Suprapubic skin (tissue), 4 donors: ENCODE measurements around the gene IGFN1. TPM values are rescaled to one million over a fixed set of nuclear protein-coding genes. Genes with fewer than 3 reads are reported as not detected.
A peak's percentile ranks its signal among the peaks of the same experiment; 100 is the strongest.
"Not testable (repeated sequence)": the region's sequence is repeated elsewhere in the genome, so short reads cannot be mapped to it uniquely, and the experiment has no call there.

Experiments
- DNase-seq, 2 donors: peaks; one replicate each; pipeline ENCODE4 v3.0.0-alpha.2; 2019; ENCODE audit warnings: low spot score in 2 of 2
- H3K27ac ChIP-seq: fragments of 200-600 bp; sonication (generic); one replicate; pipeline ENCODE4 v1.5.1; 2019
- H3K27me3 ChIP-seq: fragments of 200-600 bp; sonication (generic); one replicate; pipeline ENCODE4 v1.5.1; 2019
- H3K36me3 ChIP-seq: fragments of 200-600 bp; sonication (generic); one replicate; pipeline ENCODE4 v1.5.1; 2019
- H3K4me1 ChIP-seq: fragments of 200-600 bp; sonication (generic); one replicate; pipeline ENCODE4 v1.5.1; 2019
- H3K4me3 ChIP-seq: fragments of 200-600 bp; sonication (generic); one replicate; pipeline ENCODE4 v1.5.1; 2019; ENCODE audit warnings: mild to moderate bottlenecking
- H3K9me3 ChIP-seq: fragments of 200-600 bp; sonication (generic); one replicate; pipeline ENCODE4 v1.5.1; 2019
- CTCF ChIP-seq, 2 donors: fragments of 200-600 bp in 1 of 2; fragments of 450-650 bp in 1 of 2; sonication (generic) in 1 of 2; IDR thresholded peaks; one replicate each; pipeline ENCODE4 v1.5.1; 2016 to 2019; ENCODE audit warnings: antibody characterized with exemption in 2 of 2, mild to moderate bottlenecking in 1 of 2, moderate library complexity in 1 of 2
- EP300 ChIP-seq: sonication (generic); formaldehyde crosslinking; IDR thresholded peaks from one replicate; pipeline ENCODE4 v1.6.1; 2017; ENCODE audit warnings: antibody characterized with exemption
- POLR2A ChIP-seq, 2 donors: fragments of 450-650 bp; IDR thresholded peaks; one replicate each; pipeline ENCODE4 v1.6.1; 2017; ENCODE audit warnings: antibody characterized with exemption in 2 of 2, mild to moderate bottlenecking in 2 of 2, moderate library complexity in 2 of 2
- WGBS: methylation state at CpG from one replicate; pipeline ENCODE4 v1.1.5; 2018; 5-methylcytosine and 5-hydroxymethylcytosine counted together
- total RNA-seq, 4 donors: library from RNA; depleted of rRNA; stranded (reverse); fragments of >200 nt; gene quantifications; one replicate each; pipeline ENCODE4 v1.1.0, GENCODE V29; 2016

The IGFN1 gene
- total RNA-seq, 4 donors from 2014 or later = 0.13 to 0.57 TPM; not detected in 2

- H3K4me3 ChIP-seq = no peak overlapping the region
- 90% methylated on average over 3 of the region's 3 CpGs for WGBS
- TF ChIP-seq CTCF (IDR thresholded peaks at IDR 0.05) = no peak
These were observed 34.3 kb upstream of the IGFN1 start for GRCh38 chr1:201156346-201156745.

GRCh38 chr1:201156819-201157218 is 33.8 kb upstream of the IGFN1 start:
- DNase-seq = no peak
- Histone ChIP-seq H3K4me3 (no peak overlapping the region), H3K36me3 (no peaks in the 10 kb centered on the region), H3K9me3 (no peaks in the 10 kb centered on the region), H3K27ac (no peak overlapping the region), H3K4me1 (peaks cover 22% of the 10 kb centered on the region), H3K27me3 (no peaks in the 10 kb centered on the region)
- no peak for TF ChIP-seq CTCF (IDR thresholded peaks at IDR 0.05)
- TF ChIP-seq EP300 = no peak
- no peak for TF ChIP-seq POLR2A (IDR thresholded peaks at IDR 0.05)

More at GRCh38 chr1:201156346-201156745, 34.3 kb upstream of the IGFN1 start:
- H3K36me3 ChIP-seq = no peaks in the 10 kb centered on the region
- H3K9me3 ChIP-seq = no peaks in the 10 kb centered on the region
- H3K27ac ChIP-seq = no peak overlapping the region
- peak in 1 of 2 donors; percentile 11 for DNase-seq
- H3K27me3 ChIP-seq = no peaks in the 10 kb centered on the region
- H3K4me1 ChIP-seq = peaks cover 22% of the 10 kb centered on the region

- no peak overlapping the region for H3K27ac ChIP-seq
- DNase-seq = peak in 1 of 2 donors; percentile 3
- H3K9me3 ChIP-seq = no peaks in the 10 kb centered on the region
- peaks cover 17% of the 10 kb centered on the region for H3K4me1 ChIP-seq
- H3K27me3 ChIP-seq = no peaks in the 10 kb centered on the region
- TF ChIP-seq EP300 (no peak), CTCF (IDR thresholded peaks at IDR 0.05) (no peak)
- no peak overlapping the region for H3K4me3 ChIP-seq
- WGBS = 100% methylated on average over 2 of the region's 2 CpGs
- no peaks in the 10 kb centered on the region for H3K36me3 ChIP-seq
These were observed 32.7 kb upstream of the IGFN1 start for GRCh38 chr1:201157949-201158348.

- H3K27ac ChIP-seq, H3K4me3 ChIP-seq, H3K27me3 ChIP-seq, H3K4me1 ChIP-seq, H3K9me3 ChIP-seq, H3K36me3 ChIP-seq: not testable (repeated sequence)
- 84% methylated on average over 8 of the region's 8 CpGs for WGBS
- peak in 1 of 2 donors; percentile 10 for DNase-seq
These were observed 27.6 kb upstream of the IGFN1 start for GRCh38 chr1:201163036-201163435.

GRCh38 chr1:201163707-201164106 is 26.9 kb upstream of the IGFN1 start:
- H3K36me3 ChIP-seq = no peaks in the 10 kb centered on the region
- no peak for TF ChIP-seq EP300
- no peaks in the 10 kb centered on the region for H3K27me3 ChIP-seq
- 36% methylated on average over 4 of the region's 4 CpGs for WGBS
- no peak overlapping the region for H3K27ac ChIP-seq
- DNase-seq = no peak
- H3K4me1 ChIP-seq = no peaks in the 10 kb centered on the region
- H3K9me3 ChIP-seq = no peaks in the 10 kb centered on the region
- no peak overlapping the region for H3K4me3 ChIP-seq

- Histone ChIP-seq H3K36me3 (no peaks in the 10 kb centered on the region), H3K27ac (no peak overlapping the region), H3K27me3 (no peaks in the 10 kb centered on the region), H3K4me3 (no peak overlapping the region), H3K4me1 (no peaks in the 10 kb centered on the region), H3K9me3 (no peaks in the 10 kb centered on the region)
- TF ChIP-seq EP300 = no peak
- TF ChIP-seq POLR2A (IDR thresholded peaks at IDR 0.05) = no peak
- DNase-seq = no peak
- 65% methylated on average over 7 of the region's 7 CpGs for WGBS
These were observed 26.0 kb upstream of the IGFN1 start for GRCh38 chr1:201164645-201165044.

- peak in 1 of 2 donors; percentile 31 for DNase-seq
- no peaks in the 10 kb centered on the region for H3K36me3 ChIP-seq
- peaks cover 16% of the 10 kb centered on the region for H3K4me1 ChIP-seq
- H3K9me3 ChIP-seq = no peaks in the 10 kb centered on the region
- TF ChIP-seq CTCF (IDR thresholded peaks at IDR 0.05) = no peak
- no peaks in the 10 kb centered on the region for H3K27me3 ChIP-seq
- no peak overlapping the region for H3K4me3 ChIP-seq
- WGBS = 83% methylated on average over 13 of the region's 13 CpGs
- H3K27ac ChIP-seq = no peak overlapping the region
These were observed 23.3 kb upstream of the IGFN1 start for GRCh38 chr1:201167041-201167991.
